ENCODE results near the gene TSEN15. TPM values are rescaled to one million over a fixed set of nuclear protein-coding genes. Genes with fewer than 3 reads are reported as not detected.

TSEN15 gene
- total RNA-seq, 1 experiment from 2014 or later: 44.4 TPM

DNA sequence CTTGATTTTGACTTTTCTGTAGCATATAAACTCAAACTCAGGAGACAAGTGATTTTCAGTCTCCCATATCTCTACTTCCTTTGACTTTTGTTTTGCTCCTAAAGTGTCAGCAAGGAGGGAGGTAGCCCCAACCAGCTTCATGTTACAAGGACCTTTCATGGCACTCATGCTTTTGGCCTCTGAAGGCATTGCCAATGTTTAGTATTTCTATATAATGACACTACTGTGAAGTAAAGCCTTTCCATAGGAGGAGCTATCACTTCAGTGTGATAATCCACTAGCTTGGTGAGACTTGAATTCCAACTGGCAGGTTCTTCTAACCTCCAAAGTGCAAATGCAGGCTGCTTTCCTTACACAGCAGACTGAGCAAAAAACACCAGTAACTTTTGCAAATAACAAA, 28.4 kb upstream of the TSEN15 start:
- no peak for DNase-seq
- no peak overlapping the region for H3K4me3 ChIP-seq
- no peaks in the 10 kb centered on the region for H3K27me3 ChIP-seq
- peaks cover 20% of the 10 kb centered on the region for H3K4me1 ChIP-seq
- no peaks in the 10 kb centered on the region for H3K36me3 ChIP-seq
- no peaks in the 10 kb centered on the region for H3K9me3 ChIP-seq (replicated peaks)
- H3K27ac ChIP-seq: no peak overlapping the region

GRCh38 chr1:184025242-184025675, 26.3 kb upstream of the TSEN15 start:
- peaks cover 20% of the 10 kb centered on the region for H3K4me1 ChIP-seq
- no peaks in the 10 kb centered on the region for H3K27me3 ChIP-seq
- no peaks in the 10 kb centered on the region for H3K36me3 ChIP-seq
- no peaks in the 10 kb centered on the region for H3K9me3 ChIP-seq (replicated peaks)
- no peak overlapping the region for H3K4me3 ChIP-seq
- no peak overlapping the region for H3K27ac ChIP-seq
- peak; percentile 38 to 70 for DNase-seq

DNA sequence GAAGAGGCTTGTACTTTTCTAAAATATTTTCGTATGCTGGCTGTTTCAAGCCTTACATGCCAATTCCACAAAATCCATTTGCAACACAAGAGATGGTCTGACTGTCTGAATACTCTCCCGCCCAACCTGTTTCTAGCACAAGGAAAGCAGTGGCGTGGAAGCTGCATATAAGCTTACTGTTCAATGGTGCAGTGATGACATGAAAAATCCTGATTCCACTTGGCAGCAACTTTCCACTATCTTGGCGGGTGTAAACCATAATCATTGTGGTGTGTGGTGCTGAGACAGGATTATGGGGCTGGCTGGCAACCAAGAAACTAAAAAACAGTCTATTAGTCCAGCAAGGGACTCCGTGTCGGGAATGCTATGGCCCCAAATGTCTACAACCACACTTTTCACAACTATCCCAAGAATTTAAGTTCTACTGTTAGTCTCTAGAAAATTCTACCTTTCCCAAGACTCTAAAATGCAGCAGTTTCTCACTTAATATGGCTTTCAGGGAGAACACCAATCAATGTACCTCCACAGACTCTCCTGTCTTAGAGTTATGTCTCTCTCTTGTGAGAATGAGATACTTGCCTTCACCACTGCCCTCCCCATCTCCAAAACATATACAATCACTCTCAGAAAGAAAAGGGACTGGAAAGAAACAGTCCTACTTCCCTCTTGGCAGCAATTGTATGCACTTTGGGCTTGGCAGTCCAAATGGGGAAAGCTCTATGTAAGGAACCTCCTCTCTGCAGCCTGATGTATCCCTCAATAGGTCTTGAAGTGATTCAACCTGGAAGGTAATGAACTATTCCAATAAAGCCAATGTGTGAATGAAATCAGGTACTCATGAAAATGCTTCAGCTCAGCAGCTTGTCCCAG, 23.5 kb upstream of the TSEN15 start:
- H3K4me3 ChIP-seq: no peak overlapping the region
- no peaks in the 10 kb centered on the region for H3K36me3 ChIP-seq
- H3K27ac ChIP-seq: no peak overlapping the region
- peak in 1 of 2 experiments; percentile 20 for DNase-seq
- peaks cover 18% of the 10 kb centered on the region for H3K4me1 ChIP-seq
- H3K9me3 ChIP-seq (replicated peaks): no peaks in the 10 kb centered on the region
- H3K27me3 ChIP-seq: no peaks in the 10 kb centered on the region

DNA sequence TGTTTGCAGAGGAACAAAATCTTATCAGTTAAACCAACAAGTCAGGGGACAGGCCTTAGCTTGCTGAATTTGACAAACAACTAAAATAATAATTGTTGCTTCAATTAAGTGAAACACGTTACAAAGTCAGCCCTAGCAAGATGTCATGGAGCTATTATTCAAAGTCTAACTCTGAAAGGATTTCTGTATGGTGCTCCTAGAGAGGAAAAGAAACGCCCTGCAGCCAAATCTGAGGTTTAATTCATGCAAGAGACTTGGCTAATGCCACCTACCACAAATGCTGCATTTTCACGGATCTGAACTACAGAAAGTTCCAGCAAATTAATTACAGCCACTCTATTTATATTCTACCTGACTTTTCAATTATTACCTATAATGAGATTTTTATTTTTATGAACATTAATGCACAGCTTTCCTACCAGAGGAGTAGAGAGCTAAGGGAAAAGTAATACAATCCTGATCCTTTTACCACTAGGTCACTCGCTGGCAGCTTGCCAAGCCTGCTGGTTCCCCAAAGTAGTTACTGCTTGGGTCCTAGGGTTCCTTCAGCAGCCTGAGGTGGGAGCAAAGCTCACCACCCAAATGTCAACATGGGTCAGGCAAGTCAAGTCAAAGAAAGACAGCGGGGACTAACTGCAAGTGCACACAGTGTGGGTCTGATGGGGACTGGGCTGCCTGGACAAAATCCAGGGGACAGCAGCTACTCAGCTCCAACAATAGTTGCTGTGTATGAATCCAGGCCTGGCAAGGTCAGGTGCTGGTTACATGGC, 22.5 kb upstream of the TSEN15 start:
- Histone ChIP-seq H3K27me3 (no peaks in the 10 kb centered on the region), H3K36me3 (no peaks in the 10 kb centered on the region), H3K4me1 (peaks cover 15% of the 10 kb centered on the region), H3K27ac (no peak overlapping the region), H3K4me3 (no peak overlapping the region), H3K9me3 (replicated peaks) (no peaks in the 10 kb centered on the region)
- DNase-seq: peak; percentile 39 to 58

- no peak overlapping the region for H3K27ac ChIP-seq
- no peak for DNase-seq
Measured at GRCh38 chr1:184030433-184031091, 21.0 kb upstream of the TSEN15 start.

GRCh38 chr1:184031092-184031408, 20.5 kb upstream of the TSEN15 start:
- DNase-seq: no peak
- no peak overlapping the region for H3K4me3 ChIP-seq
- no peaks in the 10 kb centered on the region for H3K27me3 ChIP-seq
- no peak overlapping the region for H3K27ac ChIP-seq
- H3K36me3 ChIP-seq: no peaks in the 10 kb centered on the region
- H3K9me3 ChIP-seq (replicated peaks): no peaks in the 10 kb centered on the region
- H3K4me1 ChIP-seq: peaks cover 5% of the 10 kb centered on the region; the same call in 1 of the 2 replicates

More at GRCh38 chr1:184030433-184031091, 21.0 kb upstream of the TSEN15 start:
- Histone ChIP-seq H3K4me1 (peaks cover 6% of the 10 kb centered on the region), H3K9me3 (replicated peaks) (no peaks in the 10 kb centered on the region), H3K4me3 (no peak overlapping the region), H3K36me3 (no peaks in the 10 kb centered on the region), H3K27me3 (no peaks in the 10 kb centered on the region)

- H3K9me3 ChIP-seq (replicated peaks): no peaks in the 10 kb centered on the region
- no peak overlapping the region for H3K4me3 ChIP-seq
- DNase-seq: no peak
- no peak overlapping the region for H3K27ac ChIP-seq
- no peaks in the 10 kb centered on the region for H3K27me3 ChIP-seq
- H3K36me3 ChIP-seq: no peaks in the 10 kb centered on the region
- H3K4me1 ChIP-seq: peaks cover 5% of the 10 kb centered on the region; the same call in 1 of the 2 replicates
Measured at GRCh38 chr1:184031409-184032107, 20.0 kb upstream of the TSEN15 start.

DNA sequence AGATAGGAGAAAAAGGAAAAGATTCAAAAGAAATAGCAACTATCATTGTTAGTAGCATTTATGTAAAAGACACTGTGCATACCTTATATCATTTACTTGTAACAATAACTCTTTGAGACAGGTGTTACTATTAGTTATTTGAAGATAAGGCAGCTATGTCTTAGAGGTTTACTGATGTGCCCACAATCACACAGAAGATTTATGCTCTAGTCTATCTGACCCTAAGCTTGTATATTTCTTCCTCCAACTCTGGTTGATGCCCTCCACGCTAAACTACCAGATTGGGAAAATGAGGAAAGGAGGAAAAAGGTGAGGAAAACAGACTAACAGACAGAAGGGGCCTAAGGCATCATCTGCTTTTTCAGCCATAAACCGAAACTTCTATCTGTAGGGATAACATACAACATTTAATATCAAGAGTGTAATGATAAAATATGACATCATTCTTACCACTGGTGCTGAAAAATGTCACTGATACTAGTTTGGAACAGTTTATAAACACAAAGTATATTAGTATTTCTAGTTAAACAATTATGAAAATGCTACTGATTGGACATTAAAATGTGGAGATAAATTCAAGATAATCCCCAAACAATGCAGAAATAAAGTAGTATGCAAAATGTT, 19.1 kb upstream of the TSEN15 start:
- Histone ChIP-seq H3K4me1 (peaks cover 5% of the 10 kb centered on the region; the same call in 1 of the 2 replicates), H3K27me3 (no peaks in the 10 kb centered on the region), H3K36me3 (no peaks in the 10 kb centered on the region), H3K9me3 (replicated peaks) (no peaks in the 10 kb centered on the region), H3K4me3 (no peak overlapping the region), H3K27ac (no peak overlapping the region)
- DNase-seq: no peak

- Histone ChIP-seq H3K4me1 (peaks cover 5% of the 10 kb centered on the region; the same call in 1 of the 2 replicates), H3K27me3 (no peaks in the 10 kb centered on the region), H3K36me3 (no peaks in the 10 kb centered on the region), H3K9me3 (replicated peaks) (no peaks in the 10 kb centered on the region), H3K4me3 (no peak overlapping the region), H3K27ac (no peak overlapping the region)
- DNase-seq: peak in 1 of 2 experiments; percentile 42
Measured at GRCh38 chr1:184032930-184033418, 18.6 kb upstream of the TSEN15 start.

GRCh38 chr1:184033711-184034167, 17.8 kb upstream of the TSEN15 start:
- Histone ChIP-seq H3K36me3 (no peaks in the 10 kb centered on the region), H3K27ac (no peak overlapping the region), H3K9me3 (replicated peaks) (no peaks in the 10 kb centered on the region), H3K27me3 (no peaks in the 10 kb centered on the region), H3K4me1 (peaks cover 5% of the 10 kb centered on the region; the same call in 1 of the 2 replicates), H3K4me3 (no peak overlapping the region)
- DNase-seq: no peak

DNA sequence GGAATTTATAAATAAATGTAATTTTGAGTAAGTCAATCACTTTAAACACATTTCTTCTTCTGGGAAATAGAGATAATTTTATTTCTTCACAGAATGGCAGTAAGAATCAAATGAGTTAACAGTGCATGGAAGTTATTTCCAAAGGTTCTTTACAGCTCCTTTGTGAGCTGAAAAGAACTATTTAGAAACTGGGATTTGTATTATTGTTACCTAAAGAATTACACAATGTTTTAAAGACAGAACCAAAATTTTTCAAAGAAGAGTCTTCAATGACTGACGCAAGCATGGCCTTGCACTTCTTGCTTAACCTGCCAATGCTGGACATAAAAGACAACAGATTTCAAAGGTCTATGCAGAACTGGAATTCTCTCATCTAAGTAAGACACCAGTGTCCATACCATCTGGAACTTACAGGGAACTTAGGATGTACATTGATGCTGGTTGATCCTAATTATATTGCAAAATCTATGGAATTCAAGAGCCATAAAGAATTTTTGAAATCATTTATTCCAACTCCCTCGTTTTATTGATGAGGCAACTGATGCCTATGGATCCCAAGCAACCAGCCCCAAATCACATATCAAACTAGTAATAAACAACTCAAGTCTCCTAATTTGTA, 16.7 kb upstream of the TSEN15 start:
- Histone ChIP-seq H3K4me3 (no peak overlapping the region), H3K36me3 (no peaks in the 10 kb centered on the region), H3K27me3 (no peaks in the 10 kb centered on the region), H3K4me1 (peaks cover 5% of the 10 kb centered on the region; the same call in 1 of the 2 replicates), H3K27ac (no peak overlapping the region), H3K9me3 (replicated peaks) (no peaks in the 10 kb centered on the region)
- DNase-seq: no peak

DNA sequence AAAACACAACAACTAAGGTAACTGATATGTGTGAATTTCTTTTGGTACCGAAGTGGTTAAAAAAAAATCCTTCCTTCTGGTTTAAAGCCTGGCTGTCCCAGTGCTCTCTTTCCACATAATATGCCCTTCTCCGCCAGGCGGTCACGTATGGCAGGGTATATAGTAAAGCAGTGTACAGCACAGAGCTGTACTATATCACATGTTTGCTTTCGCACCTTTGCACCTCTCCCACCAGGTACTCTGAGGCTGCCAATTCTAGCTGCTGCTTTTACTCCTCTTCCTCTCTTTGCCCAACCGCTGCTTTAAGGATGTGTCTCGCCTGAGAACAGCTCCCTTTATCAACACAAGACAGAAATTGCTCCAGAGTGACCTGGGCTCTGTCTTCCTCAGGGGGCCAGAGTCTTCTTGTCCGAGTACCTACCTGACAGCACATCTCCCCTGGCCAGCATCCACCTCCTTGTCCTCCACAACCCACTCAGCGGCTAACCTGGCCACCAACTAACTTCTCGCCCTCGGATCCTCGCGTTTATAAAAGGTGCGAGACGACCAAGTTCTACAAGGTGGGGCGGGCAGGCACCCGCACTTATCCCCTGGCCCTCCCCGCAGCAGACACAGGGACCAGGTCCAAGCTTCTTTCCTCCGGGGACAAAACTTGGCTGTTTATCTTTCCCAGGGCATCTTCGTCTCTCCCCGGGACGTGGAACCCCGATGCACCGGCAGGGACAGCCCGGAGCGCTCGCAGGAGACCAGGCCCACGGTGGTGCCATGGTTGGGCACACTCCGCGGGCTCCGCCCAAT, 15.6 kb upstream of the TSEN15 start:
- no peak overlapping the region for H3K4me3 ChIP-seq
- no peaks in the 10 kb centered on the region for H3K27me3 ChIP-seq
- H3K9me3 ChIP-seq (replicated peaks): no peaks in the 10 kb centered on the region
- no peaks in the 10 kb centered on the region for H3K36me3 ChIP-seq
- no peak for DNase-seq
- no peak overlapping the region for H3K27ac ChIP-seq
- peaks cover 5% of the 10 kb centered on the region; the same call in 1 of the 2 replicates for H3K4me1 ChIP-seq

GRCh38 chr1:184036517-184036949, 15.0 kb upstream of the TSEN15 start:
- Histone ChIP-seq H3K27ac (no peak overlapping the region), H3K4me3 (peak overlapping the region; percentile 63), H3K27me3 (no peaks in the 10 kb centered on the region), H3K36me3 (no peaks in the 10 kb centered on the region), H3K9me3 (replicated peaks) (no peaks in the 10 kb centered on the region), H3K4me1 (peaks cover 5% of the 10 kb centered on the region; the same call in 1 of the 2 replicates)
- DNase-seq: no peak

Data from SJCRH30 (cell line).